GM12864 (cell line): ENCODE data around the gene CCL28.
"Not testable (repeated sequence)": the region's sequence is repeated elsewhere in the genome, so short reads cannot be mapped to it uniquely, and the experiment has no call there.

Experiments used
- DNase-seq: peaks from one replicate; pipeline ENCODE4 v3.0.0-alpha.2; 2011; ENCODE audit warnings: low read depth
- H3K4me3 ChIP-seq: 2 replicates; pipeline ENCODE4 v1.5.1; 2011; ENCODE audit warnings: mild to moderate bottlenecking, low read depth, low read length, control low read depth
- TF ChIP-seq, protein P1 (sequence below): IDR thresholded peaks from 2 replicates; pipeline ENCODE4 v1.5.1; 2011; ENCODE audit warnings: low read depth, mild to moderate bottlenecking, moderate library complexity, low read length, control low read depth, inconsistent platforms; ENCODE audit errors: missing control alignments

Gene CCL28

DNA sequence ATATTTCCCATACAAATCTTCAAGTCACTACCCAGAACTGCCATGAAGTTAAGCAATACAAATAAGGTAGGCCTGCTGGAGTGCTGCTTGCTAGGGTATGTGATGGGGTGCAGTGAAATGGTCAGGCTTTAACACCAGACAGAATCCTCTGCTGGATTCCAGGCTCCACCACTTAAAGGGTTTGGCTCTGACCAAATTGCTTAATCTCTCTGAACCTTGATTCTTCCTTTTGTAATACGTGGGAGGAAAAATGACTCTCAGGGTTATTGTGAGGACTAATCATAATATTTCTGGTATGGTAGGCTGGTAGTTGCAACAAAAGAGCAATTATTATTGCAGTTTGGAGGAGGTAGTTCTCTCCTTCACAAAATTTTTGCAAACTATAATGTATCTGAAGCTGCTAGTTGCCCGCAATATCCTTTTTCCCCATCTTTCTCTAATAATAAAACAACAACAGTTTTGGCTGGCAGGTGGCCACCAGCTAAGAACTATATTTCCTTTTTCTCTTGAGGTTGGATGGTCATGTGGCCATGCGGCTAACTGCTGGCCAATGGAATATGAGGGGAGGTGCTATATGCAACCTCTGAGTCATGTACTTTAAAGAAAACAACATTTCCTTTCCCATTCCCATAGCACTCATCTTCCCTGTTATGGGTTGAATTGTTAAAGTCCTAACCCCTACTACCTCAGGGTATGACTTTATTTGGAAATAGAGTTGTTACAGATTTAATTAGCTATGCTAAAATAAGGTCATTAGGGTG, 44.1 kb downstream of the CCL28 start:
- TF ChIP-seq, protein P1, sequence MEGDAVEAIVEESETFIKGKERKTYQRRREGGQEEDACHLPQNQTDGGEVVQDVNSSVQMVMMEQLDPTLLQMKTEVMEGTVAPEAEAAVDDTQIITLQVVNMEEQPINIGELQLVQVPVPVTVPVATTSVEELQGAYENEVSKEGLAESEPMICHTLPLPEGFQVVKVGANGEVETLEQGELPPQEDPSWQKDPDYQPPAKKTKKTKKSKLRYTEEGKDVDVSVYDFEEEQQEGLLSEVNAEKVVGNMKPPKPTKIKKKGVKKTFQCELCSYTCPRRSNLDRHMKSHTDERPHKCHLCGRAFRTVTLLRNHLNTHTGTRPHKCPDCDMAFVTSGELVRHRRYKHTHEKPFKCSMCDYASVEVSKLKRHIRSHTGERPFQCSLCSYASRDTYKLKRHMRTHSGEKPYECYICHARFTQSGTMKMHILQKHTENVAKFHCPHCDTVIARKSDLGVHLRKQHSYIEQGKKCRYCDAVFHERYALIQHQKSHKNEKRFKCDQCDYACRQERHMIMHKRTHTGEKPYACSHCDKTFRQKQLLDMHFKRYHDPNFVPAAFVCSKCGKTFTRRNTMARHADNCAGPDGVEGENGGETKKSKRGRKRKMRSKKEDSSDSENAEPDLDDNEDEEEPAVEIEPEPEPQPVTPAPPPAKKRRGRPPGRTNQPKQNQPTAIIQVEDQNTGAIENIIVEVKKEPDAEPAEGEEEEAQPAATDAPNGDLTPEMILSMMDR, result no peak
- DNase-seq, result no peak
- H3K4me3 ChIP-seq, result no peak overlapping the region

- DNase-seq, result no peak
- no peak overlapping the region for H3K4me3 ChIP-seq
- TF ChIP-seq, protein P1, result no peak
Observed at GRCh38 chr5:43367453-43367852, 44.7 kb downstream of the CCL28 start.

- H3K4me3 ChIP-seq, DNase-seq: not testable (repeated sequence)
Observed at GRCh38 chr5:43366680-43367246, 45.4 kb downstream of the CCL28 start.

GRCh38 chr5:43365155-43365554, 47.0 kb downstream of the CCL28 start:
- DNase-seq, H3K4me3 ChIP-seq: not testable (repeated sequence)

- DNase-seq, result no peak
- no peak overlapping the region for H3K4me3 ChIP-seq
- TF ChIP-seq, protein P1, result no peak
Observed at GRCh38 chr5:43363445-43364152, 48.6 kb downstream of the CCL28 start.

GRCh38 chr5:43362725-43363435, 49.3 kb downstream of the CCL28 start:
- DNase-seq, result no peak
- no peak overlapping the region for H3K4me3 ChIP-seq
- TF ChIP-seq, protein P1, result no peak

DNA sequence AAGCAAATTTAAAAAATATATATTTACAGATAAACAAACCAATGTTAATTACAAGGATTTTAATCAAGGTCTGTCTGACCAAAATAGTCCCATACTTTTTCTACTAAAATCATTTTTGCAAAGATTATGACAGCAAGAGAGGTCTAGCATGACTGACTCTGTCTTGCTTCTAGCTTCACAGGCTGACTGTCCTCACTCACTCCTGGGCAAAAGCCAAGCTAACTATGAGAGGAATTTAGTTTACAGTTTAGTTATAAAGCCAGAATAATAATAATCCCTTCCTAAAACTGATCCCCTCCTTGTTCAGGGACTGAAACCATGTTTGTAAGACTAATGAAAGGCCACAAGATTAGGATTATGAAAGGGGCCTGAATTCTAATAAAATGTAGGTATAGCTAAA, 53.5 kb downstream of the CCL28 start:
- DNase-seq, result no peak
- H3K4me3 ChIP-seq, result no peak overlapping the region
- TF ChIP-seq, protein P1, result no peak
